NCI-H187 (cell line): ENCODE results near the gene TM4SF1.

Experiments used
- DNase-seq, 2 experiments: peaks; one replicate each; lab custom pipeline; 2025; lab: John Stamatoyannopoulos, UW

TM4SF1 gene

DNA sequence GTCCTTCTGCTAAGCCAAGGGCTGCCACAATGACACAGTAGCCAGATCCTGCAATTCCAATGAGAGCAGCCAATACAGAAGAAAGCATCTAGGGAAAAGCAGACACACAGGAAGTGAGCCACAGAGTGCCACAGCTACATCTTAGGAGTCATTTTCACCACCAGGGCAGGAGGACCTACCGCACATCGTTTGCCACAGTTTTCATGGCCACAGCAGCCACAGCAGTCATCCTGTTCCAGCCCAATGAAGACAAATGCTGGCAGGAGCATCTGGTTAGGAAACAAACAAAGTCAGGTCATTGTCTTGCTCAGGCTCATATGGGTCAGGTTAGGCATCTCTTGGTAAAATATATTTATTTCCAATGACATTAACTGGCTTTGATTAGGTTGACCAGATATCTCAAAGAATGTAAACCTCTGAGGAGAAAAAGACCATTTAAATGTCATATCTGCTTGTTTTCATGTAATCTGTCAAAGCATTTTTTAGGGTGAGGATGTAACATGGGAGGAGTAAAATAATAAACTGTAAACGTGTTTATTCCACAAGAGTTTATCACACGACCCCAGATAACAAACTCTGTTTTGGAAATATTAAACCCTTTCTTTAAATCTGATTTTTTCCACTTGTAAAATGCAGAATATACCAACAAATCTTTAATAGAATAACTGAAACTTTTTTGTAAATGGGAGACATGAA is 1.8 kb downstream of the TM4SF1 start:
- no peak for DNase-seq

- no peak for DNase-seq
These were observed 2.5 kb downstream of the TM4SF1 start for GRCh38 chr3:149374793-149375500.

DNA sequence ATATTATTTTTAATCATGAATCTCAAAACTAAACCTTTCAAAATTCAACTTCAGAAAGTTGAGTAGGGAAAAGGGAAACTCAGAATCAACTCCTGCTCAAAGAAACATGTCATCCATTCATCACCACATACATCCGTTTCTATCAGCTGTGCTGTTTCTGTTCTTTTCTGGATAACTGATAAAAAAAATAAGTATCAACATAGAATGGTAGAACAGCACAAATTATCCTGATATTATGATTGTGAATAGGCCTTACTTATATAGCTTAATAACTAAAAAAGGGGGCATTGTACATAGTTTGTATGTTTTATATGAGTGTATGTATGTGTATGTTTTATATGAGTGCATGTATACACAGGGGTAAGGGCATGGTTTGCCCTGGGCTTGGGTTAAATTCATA is 3.1 kb downstream of the TM4SF1 start:
- DNase-seq, result no peak

- no peak for DNase-seq
These were observed 4.0 kb downstream of the TM4SF1 start for GRCh38 chr3:149373235-149374125.

GRCh38 chr3:149371723-149372114 is 5.7 kb downstream of the TM4SF1 start:
- DNase-seq, result no peak

- DNase-seq, result no peak
These were observed 6.3 kb downstream of the TM4SF1 start for GRCh38 chr3:149371001-149371722.

DNA sequence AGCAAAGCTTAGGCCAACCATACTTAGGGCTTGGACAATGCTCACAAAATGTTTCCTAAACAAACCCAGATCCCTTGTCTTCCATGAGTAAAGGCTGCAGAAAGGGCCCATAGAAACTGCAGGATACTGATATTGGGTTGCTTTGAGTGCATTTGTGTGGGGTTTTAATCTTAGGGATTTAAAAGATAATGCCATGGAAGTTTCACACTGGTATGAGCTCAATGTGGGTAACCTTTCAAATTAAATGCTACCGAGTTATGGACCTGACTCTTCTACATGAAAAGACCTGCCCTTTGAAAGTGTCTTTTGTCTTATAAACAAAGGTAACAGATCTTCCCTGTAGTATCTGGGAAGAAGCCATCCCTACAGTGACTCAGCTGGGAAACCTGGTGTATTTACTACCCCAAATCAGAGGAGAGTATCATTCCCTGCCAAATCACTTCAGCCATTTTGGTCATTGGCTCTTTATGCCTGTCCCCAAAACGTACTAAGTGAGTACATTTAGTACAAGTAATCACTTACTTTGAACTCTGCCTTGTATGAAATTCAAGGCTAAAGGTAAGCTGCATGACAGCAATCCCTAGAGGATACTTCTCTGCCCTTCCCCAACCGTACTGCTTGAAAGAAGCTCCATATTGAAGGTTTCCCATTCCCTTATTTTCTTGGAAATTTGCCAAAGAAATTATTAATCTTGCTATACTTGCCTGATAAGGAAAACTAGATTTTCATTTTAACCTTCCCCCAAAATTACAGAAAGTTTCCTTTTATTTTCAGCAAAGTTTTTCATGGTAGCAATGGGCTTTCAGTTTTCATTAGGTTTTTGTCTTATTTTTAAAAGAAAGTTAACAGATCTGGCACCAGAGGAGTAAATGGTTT is 7.2 kb downstream of the TM4SF1 start:
- DNase-seq, result no peak

DNA sequence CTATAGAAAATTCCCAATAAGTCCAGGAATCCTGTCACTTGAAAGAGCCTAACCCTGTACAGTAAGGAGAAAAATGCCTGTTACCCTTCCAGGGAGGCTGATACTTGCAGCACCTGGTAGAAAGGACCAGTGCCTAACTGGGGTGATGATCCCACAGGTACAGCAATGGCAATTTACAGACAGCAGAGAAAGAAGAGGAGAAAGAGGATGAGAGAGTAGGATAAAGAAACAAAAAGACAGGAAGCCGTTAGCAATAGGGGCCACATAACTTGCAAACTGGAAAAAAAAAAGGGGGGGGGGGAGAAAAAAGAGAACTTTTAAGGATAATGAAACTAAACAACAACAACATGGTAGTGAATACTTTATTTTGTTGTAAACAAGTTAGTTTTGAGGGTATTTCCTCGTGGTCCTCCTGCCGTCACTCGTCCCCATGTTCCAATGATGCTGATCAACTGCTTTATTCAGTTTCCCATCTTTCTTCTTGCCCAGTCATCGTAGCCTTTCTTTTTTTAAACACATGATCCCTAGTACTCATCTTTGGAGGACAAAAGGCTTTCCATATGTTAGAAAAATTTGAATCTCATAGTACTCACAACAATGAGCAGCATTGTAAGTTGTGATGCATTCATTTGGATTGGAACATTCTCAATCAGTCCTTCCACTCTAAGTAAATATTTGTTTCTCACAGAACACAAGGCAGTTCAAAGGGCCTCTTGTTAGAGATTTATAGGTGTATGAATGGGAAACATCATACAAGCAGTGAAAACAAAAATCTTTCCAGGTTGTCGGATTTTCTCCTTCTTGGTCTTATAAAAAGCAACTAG is 8.6 kb downstream of the TM4SF1 start:
- DNase-seq, result no peak

DNA sequence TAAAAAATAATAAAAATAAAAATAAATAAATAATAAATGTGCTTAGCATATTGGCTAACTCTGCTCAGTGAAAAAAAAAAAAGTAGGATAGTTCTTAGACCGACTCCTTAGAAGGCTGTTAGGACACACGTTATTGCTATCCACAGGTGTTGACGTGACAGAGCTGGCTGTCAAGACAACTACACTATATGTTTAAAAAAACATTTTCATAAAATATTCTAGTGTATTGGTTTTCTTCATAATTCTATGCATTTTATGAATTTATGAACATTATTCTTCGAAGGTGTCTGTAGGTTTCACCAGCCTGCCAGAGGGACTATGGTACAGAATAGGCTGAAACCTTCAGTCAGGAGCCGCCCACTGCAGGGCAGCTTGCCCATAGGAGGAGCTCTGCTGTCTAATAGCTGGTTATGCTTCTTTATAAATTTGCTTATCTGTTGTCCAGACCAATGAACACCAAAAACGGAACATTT is 9.2 kb downstream of the TM4SF1 start:
- DNase-seq, result no peak

DNA sequence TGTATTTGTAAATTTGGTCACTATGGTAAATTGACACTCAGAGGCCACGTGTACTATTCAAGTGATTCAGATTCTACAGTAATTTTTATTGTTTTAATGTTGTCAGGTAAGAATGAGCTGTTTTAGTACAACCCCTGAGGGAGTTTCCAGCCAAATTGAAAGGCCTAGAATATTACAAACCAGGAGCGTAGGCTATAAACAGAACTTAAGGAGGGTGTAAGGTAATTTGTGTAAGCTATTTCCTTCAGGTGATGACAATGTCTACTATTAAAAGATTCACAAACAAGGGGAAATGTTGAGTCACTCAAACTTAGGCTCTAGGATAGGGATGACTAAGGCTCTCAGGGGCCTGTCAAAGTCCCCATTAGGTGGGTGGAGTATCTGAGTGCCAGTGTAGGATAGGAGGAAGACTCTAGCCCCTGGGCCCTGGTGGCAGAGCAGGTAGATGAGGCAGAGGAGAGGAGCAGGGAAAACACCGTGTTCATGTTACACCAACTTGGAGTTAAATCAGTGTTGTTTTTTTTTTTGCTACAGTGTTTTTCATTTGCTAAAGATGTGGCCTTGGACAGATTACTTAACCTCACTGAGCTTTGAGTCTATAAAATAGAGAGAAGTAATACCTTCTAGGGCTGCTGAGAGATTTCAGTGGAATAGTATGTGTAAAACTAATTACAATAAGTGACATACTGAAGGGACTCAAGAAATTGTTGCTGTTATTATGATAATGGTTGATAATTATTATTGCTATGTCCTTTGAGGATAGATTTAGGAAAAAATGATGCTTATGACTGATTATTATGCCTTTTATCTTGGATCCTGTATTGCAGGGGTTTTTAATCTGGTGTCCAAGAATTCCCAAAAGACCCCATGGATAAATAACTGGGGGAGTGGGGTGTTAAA is 10.3 kb downstream of the TM4SF1 start:
- no peak for DNase-seq

- DNase-seq, result no peak
These were observed 11.4 kb downstream of the TM4SF1 start for GRCh38 chr3:149366031-149366430.

GRCh38 chr3:149364624-149365023 is 12.8 kb downstream of the TM4SF1 start:
- no peak for DNase-seq

DNA sequence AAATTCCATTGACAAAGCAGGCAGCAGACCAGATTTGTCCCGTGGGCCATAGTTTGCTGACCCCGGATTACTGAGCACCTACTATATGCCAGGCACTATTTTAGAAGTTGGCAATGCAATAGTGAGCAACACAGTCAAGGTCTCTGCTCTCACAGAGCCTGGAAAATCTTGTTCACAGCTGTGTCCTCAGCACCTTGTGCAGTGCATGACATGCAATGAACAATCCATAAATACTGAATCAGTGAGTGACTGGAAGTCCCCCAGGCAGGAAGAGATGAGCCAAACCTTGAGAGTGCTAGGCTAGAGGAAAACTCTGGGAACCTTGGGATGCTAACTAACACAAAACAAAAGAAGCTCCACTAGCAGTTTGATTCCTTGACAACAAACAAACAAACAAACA is 14.4 kb downstream of the TM4SF1 start:
- DNase-seq, result no peak

DNA sequence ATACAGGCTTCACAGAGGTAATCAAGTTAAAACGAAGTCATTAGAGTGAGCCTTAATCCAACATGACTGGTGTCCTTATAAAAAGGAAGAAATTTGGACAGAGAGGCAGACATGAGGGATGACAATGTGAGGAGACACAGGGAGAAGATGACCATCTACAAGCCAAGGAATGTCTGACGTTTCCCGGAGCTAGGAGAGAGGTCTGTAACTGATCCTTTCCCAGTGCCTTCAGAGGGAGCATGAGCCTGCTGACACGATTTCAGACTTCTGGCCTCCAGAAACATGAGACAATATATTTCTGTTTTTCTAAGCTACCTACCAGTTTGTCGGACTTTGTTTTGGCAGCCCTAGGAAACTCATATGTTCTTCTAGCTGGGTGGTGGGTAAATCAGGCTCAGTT is 15.1 kb downstream of the TM4SF1 start:
- no peak for DNase-seq

GRCh38 chr3:149356630-149357029 is 20.8 kb downstream of the TM4SF1 start:
- DNase-seq, result no peak

DNA sequence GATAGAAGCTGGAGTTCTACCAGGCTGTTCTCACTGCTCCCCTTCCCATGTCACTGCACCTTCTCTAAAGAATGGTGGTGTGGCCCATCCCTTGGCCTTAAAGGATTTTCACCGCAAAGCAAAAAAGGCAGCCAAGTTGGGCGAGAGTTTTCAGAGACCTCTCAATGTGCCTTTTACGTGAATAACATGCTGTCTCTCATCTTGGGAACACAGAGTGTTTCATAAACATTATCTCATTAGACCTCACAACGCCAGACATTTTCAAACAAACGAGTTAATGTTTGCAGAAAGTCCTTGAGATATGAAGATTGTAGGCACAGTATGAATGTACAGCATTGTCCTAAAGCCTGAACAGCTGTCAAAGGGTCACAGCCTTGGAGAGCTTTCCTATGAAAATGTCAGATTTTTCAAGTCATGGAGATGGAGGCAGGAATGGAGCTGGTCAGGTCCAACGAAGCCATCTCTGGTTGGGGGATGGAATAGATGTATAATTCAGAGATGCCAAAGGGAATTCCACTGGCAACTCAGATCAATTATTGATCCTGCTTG is 21.3 kb downstream of the TM4SF1 start:
- DNase-seq, result no peak

- no peak for DNase-seq
These were observed 23.8 kb downstream of the TM4SF1 start for GRCh38 chr3:149353581-149354184.

DNA sequence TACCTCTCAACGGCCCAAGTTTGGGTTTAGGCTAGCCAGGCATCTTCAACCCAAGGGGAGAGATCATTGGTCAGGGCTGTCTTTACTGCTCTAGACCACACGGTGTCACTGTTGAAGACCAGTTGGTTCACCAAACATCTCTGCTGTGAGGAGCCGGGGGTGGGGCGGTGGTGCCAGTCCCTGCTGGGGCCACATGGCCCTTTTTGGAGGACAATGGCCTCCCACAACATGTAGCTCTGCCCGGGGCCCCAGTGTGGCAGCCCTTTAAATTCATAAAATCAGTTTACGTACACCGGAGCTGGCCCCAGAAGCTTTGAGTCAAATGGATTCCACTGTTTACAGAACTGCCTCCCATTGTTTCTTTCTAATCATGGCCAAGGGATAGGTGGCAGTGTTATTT is 24.9 kb downstream of the TM4SF1 start:
- peak in 1 of 2 experiments; percentile 15 for DNase-seq
